ENCODE data around the gene ATRN. TPM values are rescaled to one million over a fixed set of nuclear protein-coding genes. Genes with fewer than 3 reads are reported as not detected.

The ATRN gene
- total and polyA plus RNA-seq, 2 of the 8 experiments (the other 6 are each of a cell fraction or from before 2014, with no cell fraction given): 12.0 to 17.4 TPM

DNA sequence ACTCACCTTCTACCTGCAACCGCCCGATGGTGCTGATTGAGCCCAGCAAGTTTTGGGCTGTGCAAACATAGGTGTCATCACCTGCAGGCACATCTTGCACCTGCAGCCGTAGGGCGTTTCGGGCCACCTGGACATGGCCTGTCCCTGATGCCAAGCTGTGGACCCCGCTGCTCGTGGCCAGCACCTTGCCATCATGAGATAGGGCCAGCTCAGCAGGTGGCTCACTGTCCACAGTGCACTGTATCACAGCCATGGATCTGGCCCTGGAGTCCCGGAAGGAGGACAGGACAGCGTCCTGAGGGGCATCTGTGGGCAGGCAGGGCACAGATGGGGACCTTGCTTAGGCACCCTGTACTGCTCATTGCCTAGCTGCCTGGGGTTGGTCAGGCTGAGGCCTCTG is 221.1 kb downstream of the ATRN start:
- Histone ChIP-seq H3K56ac (replicated peaks; ENCODE audit: insufficient read length, low read depth, low read length) (no peak overlapping the region), H2AFZ (ENCODE audit: low read length) (no peak overlapping the region), H4K5ac (ENCODE audit: insufficient read length, low read depth, low read length) (no peak overlapping the region), H3K9ac (replicated peaks in 1 of 4; ENCODE audit: extremely low read depth in 1 of 4, low read depth in 3 of 4, low read length in 3 of 4) (no peak overlapping the region), H3K14ac (ENCODE audit: insufficient read length) (no peak overlapping the region), H3K18ac (ENCODE audit: extremely low read depth, low read length) (no peak overlapping the region), H3K4me1 (replicated peaks in 1 of 4; ENCODE audit: control insufficient read depth in 3 of 4, insufficient read depth in 4 of 4, low read length in 3 of 4) (peaks cover 0 to 2% (median 0%) of the 10 kb centered on the region in 4 experiments; a peak in 1 of 7 replicates), H3K27ac (ENCODE audit: low read depth, low read length) (no peak overlapping the region), H3K4me2 (ENCODE audit: insufficient read depth in 1 of 2, low read depth in 2 of 2, low read length in 2 of 2) (no peak overlapping the region), H3K4me3 (ENCODE audit: extremely low read depth in 1 of 4, insufficient read depth in 2 of 4, low read depth in 3 of 4, low read length in 4 of 4) (no peak overlapping the region), H4K20me1 (replicated peaks in 1 of 2; ENCODE audit: control insufficient read depth in 1 of 2, insufficient read depth in 2 of 2, low read length in 2 of 2) (no peaks in the 10 kb centered on the region), H2BK12ac (ENCODE audit: low read depth, low read length) (no peak overlapping the region), H3K79me1 (ENCODE audit: low read depth, low read length) (no peaks in the 10 kb centered on the region), H3K27me3 (replicated peaks in 1 of 4; ENCODE audit: control insufficient read depth in 3 of 4, extremely low read depth in 1 of 4, insufficient read depth in 3 of 4, low read length in 3 of 4) (0 out of 7 replicates have a peak, but pooled peaks cover 0 to 2% (median 0%) of the 10 kb centered on the region in 4 experiments), H3K9me3 (ENCODE audit: insufficient read depth in 2 of 2, low read depth in 1 of 2, low read length in 1 of 2) (peaks cover 4 to 6% of the 10 kb centered on the region in 2 experiments; a peak in 2 of 4 replicates), H3K23me2 (ENCODE audit: low read depth, low read length) (no peaks in the 10 kb centered on the region), H2BK20ac (ENCODE audit: low read length) (no peak overlapping the region), H3K79me2 (ENCODE audit: control insufficient read depth in 1 of 2, insufficient read depth in 2 of 2, low read length in 2 of 2) (no peaks in the 10 kb centered on the region), H2BK15ac (ENCODE audit: low read length) (no peak overlapping the region), H3K4ac (replicated peaks; ENCODE audit: insufficient read length, low read depth, low read length) (no peak overlapping the region), H3K23ac (ENCODE audit: insufficient read length) (no peak overlapping the region), H2AK5ac (ENCODE audit: low read depth, low read length) (no peak overlapping the region), H4K8ac (ENCODE audit: extremely low read depth, insufficient read depth, low read length) (no peak overlapping the region), H4K91ac (replicated peaks; ENCODE audit: insufficient read length, low read length) (no peak overlapping the region), H2BK120ac (replicated peaks; ENCODE audit: low read depth, low read length) (no peak overlapping the region), H3K36me3 (ENCODE audit: control insufficient read depth in 2 of 4, insufficient read depth in 4 of 4, low read length in 3 of 4) (no peaks in the 10 kb centered on the region), H2BK5ac (ENCODE audit: low read depth, low read length) (no peak overlapping the region)
- ChIA-PET CTCF (ENCODE audit: partially characterized antibody) (interaction anchor here (0.7 to 45.1 kb wide), 4 partner anchors 5 to 58 kb away, joined by 3 to 1432 read pairs (median 718); partner anchors contain the start of genes ADAM33 and SIGLEC1), POLR2A (ENCODE audit: partially characterized antibody) (no interaction called here)
- WGBS, 2 experiments (ENCODE audit: extremely low coverage in 1 of 2, insufficient coverage in 1 of 2, insufficient read length in 1 of 2, insufficient replicate concordance in 2 of 2, low coverage in 1 of 2, low lambda C conversion rate in 2 of 2, missing lambda C conversion rate in 1 of 2): 95% methylated on average over 9 of the region's 9 CpGs; no CpG with 5 or more reads in 1 of the 2 experiments
- no peak for FAIRE-seq
- DNase-seq (ENCODE audit: low read depth in 1 of 2, low spot score in 2 of 2): no peak
- TF ChIP-seq PHF8 (conservative IDR thresholded peaks at IDR 0.05; ENCODE audit: low read depth, low read length) (no peak), CEBPB (IDR thresholded peaks at IDR 0.05; ENCODE audit: low read depth, low read length) (no peak), POLR2AphosphoS5 (IDR thresholded peaks at IDR 0.05; ENCODE audit: low read depth, low read length) (no peak), SIX5 (IDR thresholded peaks at IDR 0.05; ENCODE audit: low read depth, low read length) (no peak), BACH1 (IDR thresholded peaks at IDR 0.05; ENCODE audit: low read length) (no peak), RAD21 (IDR thresholded peaks at IDR 0.05 in 1 of 2, conservative IDR thresholded peaks at IDR 0.05 in 1 of 2; ENCODE audit: low read depth in 2 of 2, low read length in 2 of 2) (no peak), FOSL1 (IDR thresholded peaks at IDR 0.05; ENCODE audit: insufficient read depth, low read depth, low read length) (no peak), NANOG (IDR thresholded peaks at IDR 0.05; ENCODE audit: insufficient read depth, low read depth, low read length, poor library complexity, severe bottlenecking) (no peak), MAFK (IDR thresholded peaks at IDR 0.05; ENCODE audit: low read depth, low read length) (no peak), CBX8 (IDR thresholded peaks at IDR 0.05; ENCODE audit: borderline replicate concordance, low read depth, low read length) (no peak), GABPA (IDR thresholded peaks at IDR 0.05; ENCODE audit: borderline replicate concordance, insufficient read depth, low read length) (no peak), TCF12 (IDR thresholded peaks at IDR 0.05; ENCODE audit: low read depth, low read length) (no peak)

Measured in H1 (cell line).